Measurements from ENCODE around the gene BAD. TPM values are rescaled to one million over a fixed set of nuclear protein-coding genes. Genes with fewer than 3 reads are reported as not detected.
"Not testable (repeated sequence)": the region's sequence is repeated elsewhere in the genome, so short reads cannot be mapped to it uniquely, and the experiment has no call there.

The BAD gene
- total RNA-seq, 1 experiment from 2014 or later: 34.7 TPM

DNA sequence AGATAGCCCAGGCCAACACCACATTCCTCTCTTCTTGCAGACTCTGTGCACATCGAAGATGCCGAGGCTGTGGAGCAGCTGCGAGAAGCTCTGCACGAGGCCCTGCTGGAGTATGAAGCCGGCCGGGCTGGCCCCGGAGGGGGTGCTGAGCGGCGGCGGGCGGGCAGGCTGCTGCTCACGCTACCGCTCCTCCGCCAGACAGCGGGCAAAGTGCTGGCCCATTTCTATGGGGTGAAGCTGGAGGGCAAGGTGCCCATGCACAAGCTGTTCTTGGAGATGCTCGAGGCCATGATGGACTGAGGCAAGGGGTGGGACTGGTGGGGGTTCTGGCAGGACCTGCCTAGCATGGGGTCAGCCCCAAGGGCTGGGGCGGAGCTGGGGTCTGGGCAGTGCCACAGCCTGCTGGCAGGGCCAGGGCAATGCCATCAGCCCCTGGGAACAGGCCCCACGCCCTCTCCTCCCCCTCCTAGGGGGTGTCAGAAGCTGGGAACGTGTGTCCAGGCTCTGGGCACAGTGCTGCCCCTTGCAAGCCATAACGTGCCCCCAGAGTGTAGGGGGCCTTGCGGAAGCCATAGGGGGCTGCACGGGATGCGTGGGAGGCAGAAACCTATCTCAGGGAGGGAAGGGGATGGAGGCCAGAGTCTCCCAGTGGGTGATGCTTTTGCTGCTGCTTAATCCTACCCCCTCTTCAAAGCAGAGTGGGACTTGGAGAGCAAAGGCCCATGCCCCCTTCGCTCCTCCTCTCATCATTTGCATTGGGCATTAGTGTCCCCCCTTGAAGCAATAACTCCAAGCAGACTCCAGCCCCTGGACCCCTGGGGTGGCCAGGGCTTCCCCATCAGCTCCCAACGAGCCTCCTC is 31.4 kb upstream of the BAD start:
- not testable (repeated sequence) for H3K27me3 Mint-ChIP-seq (ENCODE audit: low read depth); ATAC-seq; DNase-seq (ENCODE audit: low spot score); H3K9me3 Mint-ChIP-seq
- peak overlapping the region; percentile 90 for H3K4me3 Mint-ChIP-seq
- peaks cover 22% of the 10 kb centered on the region for H3K36me3 Mint-ChIP-seq
- H3K4me1 Mint-ChIP-seq: peaks cover 17% of the 10 kb centered on the region
- TF ChIP-seq PRRX2 (CRISPR knock-in tag; IDR thresholded peaks at IDR 0.05): 0 out of 2 replicates have a peak, but pooled peaks have one; percentile 54
- CTCF ChIA-PET: interaction anchor here (1.4 to 3.8 kb wide), 8 partner anchors 12 to 133 kb away, joined by 3 to 173 read pairs (median 36); partner anchors contain the start of genes CCDC88B, ESRRA and PLCB3
- POLR2A ChIA-PET: interaction anchor here (1.8 to 3.0 kb wide), 4 partner anchors 15 to 131 kb away, joined by 6 to 16 read pairs (median 11); partner anchors contain the start of gene STIP1
- H3K27ac Mint-ChIP-seq: peak overlapping the region; percentile 99

- ChIA-PET CTCF (interaction anchor here (0.9 to 4.9 kb wide), 5 partner anchors 16 to 40 kb away, joined by 3 to 37 read pairs (median 4); no protein-coding TSS in a partner anchor), POLR2A (no interaction called here)
- TF ChIP-seq ATF1 (CRISPR knock-in tag; IDR thresholded peaks at IDR 0.05) (no peak), ETV6 (CRISPR knock-in tag; IDR thresholded peaks at IDR 0.05) (no peak), ESRRA (CRISPR knock-in tag; IDR thresholded peaks at IDR 0.05; ENCODE audit: borderline replicate concordance) (no peak)
- TF ChIP-seq, protein P1, sequence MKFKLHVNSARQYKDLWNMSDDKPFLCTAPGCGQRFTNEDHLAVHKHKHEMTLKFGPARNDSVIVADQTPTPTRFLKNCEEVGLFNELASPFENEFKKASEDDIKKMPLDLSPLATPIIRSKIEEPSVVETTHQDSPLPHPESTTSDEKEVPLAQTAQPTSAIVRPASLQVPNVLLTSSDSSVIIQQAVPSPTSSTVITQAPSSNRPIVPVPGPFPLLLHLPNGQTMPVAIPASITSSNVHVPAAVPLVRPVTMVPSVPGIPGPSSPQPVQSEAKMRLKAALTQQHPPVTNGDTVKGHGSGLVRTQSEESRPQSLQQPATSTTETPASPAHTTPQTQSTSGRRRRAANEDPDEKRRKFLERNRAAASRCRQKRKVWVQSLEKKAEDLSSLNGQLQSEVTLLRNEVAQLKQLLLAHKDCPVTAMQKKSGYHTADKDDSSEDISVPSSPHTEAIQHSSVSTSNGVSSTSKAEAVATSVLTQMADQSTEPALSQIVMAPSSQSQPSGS (CRISPR knock-in tag; IDR thresholded peaks at IDR 0.05; ENCODE audit: borderline replicate concordance, low read depth): no peak
- Mint-ChIP-seq H3K9me3 (no peaks in the 10 kb centered on the region), H3K27me3 (ENCODE audit: low read depth) (no peaks in the 10 kb centered on the region), H3K27ac (peak overlapping the region; percentile 88), H3K4me1 (peaks cover 17% of the 10 kb centered on the region), H3K36me3 (peaks cover 15% of the 10 kb centered on the region), H3K4me3 (peak overlapping the region; percentile 25)
- DNase-seq (ENCODE audit: low spot score) (no peak), ATAC-seq (peak; percentile 3; the same call in 1 of the 2 replicates)
These were observed 30.5 kb upstream of the BAD start for GRCh38 chr11:64314805-64315561.

GRCh38 chr11:64314146-64314804 is 29.8 kb upstream of the BAD start:
- no peak overlapping the region for H3K4me3 Mint-ChIP-seq
- H3K9me3 Mint-ChIP-seq: no peaks in the 10 kb centered on the region
- ATAC-seq: no peak
- ChIA-PET CTCF (interaction anchor here (0.9 to 4.9 kb wide), 5 partner anchors 17 to 41 kb away, joined by 3 to 37 read pairs (median 4); no protein-coding TSS in a partner anchor), POLR2A (interaction anchor here (0.5 kb wide), 1 partner anchor 631 kb away, joined by 3 read pairs; no protein-coding TSS in a partner anchor)
- peaks cover 15% of the 10 kb centered on the region for H3K36me3 Mint-ChIP-seq
- no peak for TF ChIP-seq ZNF121 (CRISPR knock-in tag; IDR thresholded peaks at IDR 0.05)
- TF ChIP-seq, protein P2, sequence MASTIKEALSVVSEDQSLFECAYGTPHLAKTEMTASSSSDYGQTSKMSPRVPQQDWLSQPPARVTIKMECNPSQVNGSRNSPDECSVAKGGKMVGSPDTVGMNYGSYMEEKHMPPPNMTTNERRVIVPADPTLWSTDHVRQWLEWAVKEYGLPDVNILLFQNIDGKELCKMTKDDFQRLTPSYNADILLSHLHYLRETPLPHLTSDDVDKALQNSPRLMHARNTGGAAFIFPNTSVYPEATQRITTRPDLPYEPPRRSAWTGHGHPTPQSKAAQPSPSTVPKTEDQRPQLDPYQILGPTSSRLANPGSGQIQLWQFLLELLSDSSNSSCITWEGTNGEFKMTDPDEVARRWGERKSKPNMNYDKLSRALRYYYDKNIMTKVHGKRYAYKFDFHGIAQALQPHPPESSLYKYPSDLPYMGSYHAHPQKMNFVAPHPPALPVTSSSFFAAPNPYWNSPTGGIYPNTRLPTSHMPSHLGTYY (CRISPR knock-in tag; IDR thresholded peaks at IDR 0.05): no peak
- no peak for DNase-seq (ENCODE audit: low spot score)
- peak overlapping the region; percentile 88 for H3K27ac Mint-ChIP-seq
- H3K4me1 Mint-ChIP-seq: peaks cover 15% of the 10 kb centered on the region
- no peaks in the 10 kb centered on the region for H3K27me3 Mint-ChIP-seq (ENCODE audit: low read depth)

GRCh38 chr11:64313491-64314145 is 29.2 kb upstream of the BAD start:
- no peak for DNase-seq (ENCODE audit: low spot score)
- ChIA-PET CTCF (interaction anchor here (0.9 to 4.9 kb wide), 4 partner anchors 18 to 42 kb away, joined by 4 to 37 read pairs (median 4); no protein-coding TSS in a partner anchor), POLR2A (interaction anchor here (0.5 kb wide), 1 partner anchor 630 kb away, joined by 3 read pairs; no protein-coding TSS in a partner anchor)
- no peak for ATAC-seq
- H3K9me3 Mint-ChIP-seq: no peaks in the 10 kb centered on the region
- no peak overlapping the region for H3K4me3 Mint-ChIP-seq
- peaks cover 15% of the 10 kb centered on the region for H3K36me3 Mint-ChIP-seq
- H3K27me3 Mint-ChIP-seq (ENCODE audit: low read depth): no peaks in the 10 kb centered on the region
- TF ChIP-seq ARID4B (CRISPR knock-in tag; IDR thresholded peaks at IDR 0.05; ENCODE audit: borderline replicate concordance) (no peak), EMX1 (CRISPR knock-in tag; IDR thresholded peaks at IDR 0.05) (no peak), ZNF219 (CRISPR knock-in tag; IDR thresholded peaks at IDR 0.05; ENCODE audit: borderline replicate concordance) (no peak), SOX15 (CRISPR knock-in tag; IDR thresholded peaks at IDR 0.05) (no peak)
- peaks cover 10% of the 10 kb centered on the region for H3K4me1 Mint-ChIP-seq
- peak overlapping the region; percentile 91 for H3K27ac Mint-ChIP-seq
